SJCRH30 (cell line): ENCODE data around the gene MEIS2. TPM values are rescaled to one million over a fixed set of nuclear protein-coding genes. Genes with fewer than 3 reads are reported as not detected.

Experiments used
- DNase-seq, 2 experiments: peaks; one replicate each; pipeline ENCODE4 v3.0.0-alpha.2; 2015 to 2020
- H3K27ac ChIP-seq: fragments of 250-450 bp; sonication (Bioruptor Pico); 2 replicates; pipeline ENCODE4 v1.5.1; 2020; ENCODE audit warnings: mild to moderate bottlenecking, moderate library complexity
- H3K27me3 ChIP-seq: fragments of 250-450 bp; sonication (Bioruptor Pico); 2 replicates; pipeline ENCODE4 v1.5.1; 2020; ENCODE audit warnings: mild to moderate bottlenecking, moderate library complexity
- H3K36me3 ChIP-seq: fragments of 250-450 bp; sonication (Bioruptor Pico); 2 replicates; pipeline ENCODE4 v1.5.1; 2020; ENCODE audit warnings: mild to moderate bottlenecking, moderate library complexity
- H3K4me1 ChIP-seq: fragments of 250-450 bp; sonication (Bioruptor Pico); 2 replicates; pipeline ENCODE4 v1.5.1; 2020; ENCODE audit warnings: mild to moderate bottlenecking, moderate library complexity
- H3K4me3 ChIP-seq: fragments of 250-450 bp; sonication (Bioruptor Pico); 2 replicates; pipeline ENCODE4 v1.5.1; 2020; ENCODE audit warnings: mild to moderate bottlenecking, moderate library complexity
- H3K9me3 ChIP-seq: fragments of 250-450 bp; sonication (Bioruptor Pico); replicated peaks from 2 replicates; pipeline ENCODE4 v1.5.1; 2020; ENCODE audit warnings: mild to moderate bottlenecking, moderate library complexity
- total RNA-seq: library from RNA; depleted of rRNA; stranded (reverse); fragments of >200 nt; shearing (Covaris generic); gene quantifications from 2 replicates; pipeline ENCODE4 v1.2.3, GENCODE V29; 2014

MEIS2 gene
- total RNA-seq, 1 experiment from 2014 or later: 18.4 TPM

DNA sequence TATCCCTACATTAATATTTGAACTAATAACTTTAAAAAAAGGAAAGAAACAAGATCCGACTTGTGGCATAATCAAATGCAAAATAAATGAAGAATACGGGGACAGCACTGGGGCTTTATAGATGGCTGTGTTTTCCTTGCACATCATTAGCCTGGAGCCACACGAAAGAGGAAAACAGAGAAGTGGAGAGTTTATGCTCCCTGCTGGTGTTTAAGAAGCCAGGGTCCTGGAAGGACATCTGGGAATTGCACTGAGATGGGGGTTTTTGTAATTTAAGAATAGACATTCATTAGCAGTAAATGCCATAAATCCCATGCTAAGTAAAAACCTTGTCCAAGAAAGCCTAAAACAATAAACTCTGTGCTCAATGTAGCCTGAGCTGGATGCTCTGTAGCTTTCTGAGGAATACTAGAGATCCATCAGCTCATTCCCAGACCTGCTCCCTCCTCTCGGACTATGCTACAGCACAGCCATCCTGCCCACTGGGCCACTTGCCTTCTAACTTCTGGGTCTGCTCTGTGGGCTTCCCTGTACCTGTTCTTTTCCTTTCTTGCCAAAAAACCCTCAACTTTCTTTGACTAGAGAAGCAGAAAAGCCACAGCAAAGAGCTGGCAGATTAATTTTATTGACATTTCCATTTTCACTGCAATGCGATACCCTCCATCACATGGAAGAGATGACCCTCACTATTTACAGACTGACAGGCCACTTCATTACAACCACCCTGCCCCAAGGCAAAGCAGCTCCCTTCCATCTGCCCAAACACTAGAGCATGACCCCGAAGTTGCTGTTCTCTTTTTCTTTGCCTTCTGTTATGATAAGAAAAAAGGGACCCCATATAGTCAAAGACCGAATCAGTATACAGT, 62.3 kb downstream of the MEIS2 start:
- Histone ChIP-seq H3K4me1 (peaks cover 17% of the 10 kb centered on the region), H3K36me3 (peaks cover 13% of the 10 kb centered on the region), H3K27ac (no peak overlapping the region), H3K9me3 (no peaks in the 10 kb centered on the region), H3K4me3 (no peak overlapping the region), H3K27me3 (no peaks in the 10 kb centered on the region)
- DNase-seq: peak in 1 of 2 experiments; percentile 15

DNA sequence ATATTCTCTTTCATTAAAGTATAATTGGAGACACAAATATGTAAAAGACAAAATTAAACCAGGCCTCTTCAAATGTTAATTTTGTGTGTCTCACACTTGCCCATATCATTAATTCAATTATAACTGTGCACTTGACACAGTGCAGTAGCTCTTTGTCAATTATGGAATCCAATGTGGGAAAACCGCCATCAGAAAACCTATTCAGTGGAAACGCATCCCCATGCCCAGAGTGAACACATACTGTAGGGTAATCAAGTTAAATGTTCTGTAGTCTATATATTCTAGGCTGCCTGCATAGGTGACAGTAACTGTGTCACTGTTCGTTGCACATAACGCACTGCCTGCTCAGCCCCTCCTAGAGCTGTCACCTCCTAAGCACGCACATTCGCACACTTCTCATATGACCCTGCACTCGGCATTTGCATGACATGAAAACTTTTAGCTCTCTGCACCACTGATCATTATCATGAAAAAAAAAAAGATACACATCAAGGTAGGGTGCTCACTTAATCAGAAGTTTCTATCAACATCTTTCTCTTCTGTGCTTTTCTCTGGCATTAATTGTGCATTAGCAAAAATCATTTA, 63.2 kb downstream of the MEIS2 start:
- Histone ChIP-seq H3K9me3 (no peaks in the 10 kb centered on the region), H3K4me3 (no peak overlapping the region), H3K4me1 (peaks cover 17% of the 10 kb centered on the region), H3K27me3 (no peaks in the 10 kb centered on the region), H3K36me3 (peaks cover 16% of the 10 kb centered on the region), H3K27ac (no peak overlapping the region)
- no peak for DNase-seq

DNA sequence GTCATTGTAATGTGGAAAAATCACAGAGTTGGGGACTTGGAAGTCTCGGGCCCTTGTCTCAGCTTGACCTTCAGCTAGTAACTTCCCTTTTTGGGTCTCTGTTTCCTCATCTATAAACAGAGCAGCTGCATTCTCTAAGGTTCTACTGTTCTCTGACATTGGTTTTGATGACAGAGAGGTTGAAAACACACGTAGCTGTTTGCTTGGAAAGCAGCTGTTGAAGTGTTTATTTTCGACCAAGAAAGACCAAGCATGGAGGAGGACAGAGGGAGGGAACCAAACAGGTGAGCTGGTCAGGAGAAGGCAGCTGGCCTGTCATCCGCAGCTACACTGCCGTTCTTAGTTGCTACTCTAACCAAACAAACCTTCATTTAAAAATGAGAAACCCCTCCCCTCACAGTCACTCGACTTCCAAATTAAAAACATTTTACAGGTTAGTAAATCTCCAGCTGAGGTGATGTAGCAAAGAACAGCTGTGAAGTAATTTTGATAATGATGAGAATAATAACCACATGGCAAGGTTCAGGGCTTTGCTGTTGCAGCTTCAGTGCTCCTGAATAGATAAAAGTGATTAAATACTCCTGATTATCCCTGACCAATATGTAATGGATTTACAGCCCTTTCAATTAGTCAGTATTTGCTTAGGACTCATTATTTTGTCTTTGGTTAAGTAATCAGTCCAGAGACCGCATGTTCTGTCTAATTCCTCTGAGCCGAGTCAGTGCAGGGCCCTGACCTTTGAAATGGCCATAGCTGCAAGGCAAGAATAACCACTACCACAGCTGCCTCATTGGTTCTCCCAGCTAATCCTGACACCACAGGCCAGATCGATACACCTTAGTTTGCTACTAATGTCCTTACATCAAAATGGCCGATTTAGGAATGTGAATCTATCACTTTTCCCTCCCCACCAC, 65.3 kb downstream of the MEIS2 start:
- Histone ChIP-seq H3K4me3 (no peak overlapping the region), H3K9me3 (no peaks in the 10 kb centered on the region), H3K27ac (no peak overlapping the region), H3K27me3 (no peaks in the 10 kb centered on the region), H3K4me1 (peaks cover 17% of the 10 kb centered on the region), H3K36me3 (peaks cover 13% of the 10 kb centered on the region)
- DNase-seq: peak; percentile 35 to 65

DNA sequence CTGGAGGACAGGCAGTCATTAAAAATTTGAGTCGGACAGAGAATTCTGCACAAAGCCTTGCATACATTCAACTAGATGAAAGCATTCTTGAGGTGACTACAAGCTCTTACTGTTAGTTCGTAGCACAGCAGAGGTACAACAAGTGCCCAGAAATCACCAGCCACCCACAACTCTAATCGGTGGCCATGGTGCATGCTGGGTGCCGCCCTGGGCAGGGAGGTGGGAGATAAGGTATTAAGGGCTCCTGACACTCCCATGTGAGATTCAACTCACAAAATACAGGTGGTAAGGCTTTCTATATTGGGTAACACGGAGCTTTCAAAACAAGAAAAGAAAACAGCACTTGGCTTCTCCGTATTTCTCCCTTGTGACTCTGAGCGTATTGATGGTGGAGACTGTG, 66.0 kb downstream of the MEIS2 start:
- DNase-seq: no peak
- Histone ChIP-seq H3K4me1 (peaks cover 17% of the 10 kb centered on the region), H3K4me3 (no peak overlapping the region), H3K27me3 (no peaks in the 10 kb centered on the region), H3K27ac (no peak overlapping the region), H3K36me3 (peaks cover 13% of the 10 kb centered on the region), H3K9me3 (no peaks in the 10 kb centered on the region)

DNA sequence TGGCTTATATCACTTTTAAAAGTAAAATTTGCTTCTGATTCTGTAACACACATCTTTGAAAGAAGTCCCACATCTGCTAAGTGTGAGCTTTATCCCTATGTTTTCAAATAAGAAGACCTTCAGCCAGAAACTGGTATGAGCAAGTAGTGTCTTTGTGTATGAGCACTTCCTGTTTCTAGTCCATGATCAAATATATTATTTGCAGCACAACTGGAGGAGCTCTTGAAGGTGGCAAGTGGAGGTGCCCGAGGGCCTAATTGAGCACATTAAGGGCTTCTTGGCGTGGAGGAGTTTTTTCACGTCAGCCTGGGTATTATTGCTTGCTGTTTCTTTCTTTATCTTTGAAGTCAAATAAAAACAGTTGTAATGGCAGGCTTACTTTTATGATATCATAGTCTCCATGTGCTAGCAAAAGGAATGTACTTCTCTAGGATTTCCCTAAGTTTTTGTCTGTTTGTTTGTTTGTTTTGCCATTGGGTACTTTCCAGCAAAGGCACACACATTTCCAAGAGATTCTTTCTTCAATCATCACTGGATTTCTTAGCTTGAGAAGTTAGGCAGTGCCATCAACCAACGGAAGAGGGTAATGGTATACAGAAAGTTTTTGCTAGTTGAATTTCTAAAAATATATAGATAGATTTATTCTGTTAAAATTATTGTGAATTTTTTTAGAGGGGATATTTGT, 68.1 kb downstream of the MEIS2 start:
- H3K4me3 ChIP-seq: no peak overlapping the region
- H3K4me1 ChIP-seq: peaks cover 12% of the 10 kb centered on the region
- no peak for DNase-seq
- H3K27ac ChIP-seq: no peak overlapping the region
- no peaks in the 10 kb centered on the region for H3K9me3 ChIP-seq
- H3K36me3 ChIP-seq: peaks cover 13% of the 10 kb centered on the region
- H3K27me3 ChIP-seq: no peaks in the 10 kb centered on the region

DNA sequence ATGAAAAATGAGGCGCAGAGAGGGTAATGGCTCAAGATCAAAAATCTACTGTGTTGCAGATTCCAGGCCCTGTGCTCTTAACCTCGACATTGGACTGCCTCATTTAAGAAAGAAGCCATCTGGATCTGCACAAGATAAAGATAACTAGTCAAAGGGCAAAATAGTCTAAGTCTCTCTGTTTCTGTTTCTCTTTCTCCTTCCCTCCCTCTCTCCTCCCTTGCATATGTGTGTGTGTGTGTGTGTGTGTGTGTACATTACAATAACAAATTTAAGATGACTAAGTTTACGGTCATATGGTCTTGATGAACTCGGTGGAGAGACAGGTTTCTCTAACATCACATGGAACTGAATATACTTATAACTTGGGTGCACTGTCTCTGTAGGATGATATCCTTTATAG, 69.2 kb downstream of the MEIS2 start:
- no peaks in the 10 kb centered on the region for H3K27me3 ChIP-seq
- no peak overlapping the region for H3K27ac ChIP-seq
- DNase-seq: no peak
- H3K4me3 ChIP-seq: no peak overlapping the region
- no peaks in the 10 kb centered on the region for H3K9me3 ChIP-seq
- peaks cover 13% of the 10 kb centered on the region for H3K36me3 ChIP-seq
- H3K4me1 ChIP-seq: peaks cover 12% of the 10 kb centered on the region

DNA sequence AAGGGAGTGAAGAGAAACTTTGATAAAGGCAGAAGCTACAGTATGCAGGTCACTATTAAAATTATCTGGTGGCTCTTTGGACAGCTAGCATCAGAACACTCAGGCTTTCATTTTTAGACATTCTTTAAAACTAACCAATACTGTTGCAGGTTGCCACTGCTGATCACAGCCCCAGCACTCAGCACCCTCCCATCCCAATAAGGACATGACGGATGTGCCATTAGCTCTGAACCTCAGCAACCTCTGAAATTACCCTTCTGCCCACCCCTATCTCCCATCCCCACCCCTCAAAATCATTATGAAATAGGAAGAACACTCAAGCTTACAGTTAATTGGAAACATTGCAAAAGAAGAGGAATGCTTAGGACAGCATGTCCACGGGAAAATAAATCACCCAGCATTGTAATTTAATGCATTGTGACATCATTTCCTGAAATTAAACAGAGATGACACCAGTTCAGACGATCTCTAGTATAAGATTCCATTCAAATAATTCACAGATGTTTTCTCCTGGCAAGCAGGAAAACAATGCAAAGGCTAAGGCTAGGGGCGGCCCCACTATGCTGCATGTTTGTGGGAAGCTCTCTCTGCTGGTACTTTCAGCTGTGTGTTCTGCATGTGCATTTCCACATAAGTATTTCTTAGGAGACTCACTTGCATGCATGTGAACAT, 71.6 kb downstream of the MEIS2 start:
- Histone ChIP-seq H3K4me3 (no peak overlapping the region), H3K27ac (no peak overlapping the region), H3K4me1 (no peaks in the 10 kb centered on the region), H3K9me3 (no peaks in the 10 kb centered on the region), H3K27me3 (no peaks in the 10 kb centered on the region), H3K36me3 (peaks cover 8% of the 10 kb centered on the region)
- no peak for DNase-seq

DNA sequence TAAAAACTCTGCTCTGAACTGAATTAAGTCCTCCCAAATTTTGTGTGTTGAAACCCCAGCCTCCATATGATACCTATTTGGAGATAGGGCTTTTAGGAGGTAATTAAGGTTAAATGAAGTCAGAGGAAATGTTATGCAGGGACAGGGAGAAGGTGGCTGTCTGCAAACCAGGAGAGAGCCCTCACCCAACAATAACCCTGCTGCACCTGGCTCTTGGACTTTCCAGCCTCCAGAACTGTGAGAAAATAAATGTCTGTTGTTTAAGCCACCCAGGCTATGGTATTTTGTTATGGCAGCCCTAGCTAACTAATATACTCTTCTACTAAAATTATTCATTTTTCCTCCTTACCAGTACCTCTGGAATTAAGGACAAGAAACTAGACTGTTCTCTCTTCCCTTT, 79.5 kb downstream of the MEIS2 start:
- H3K4me1 ChIP-seq: no peaks in the 10 kb centered on the region
- H3K27me3 ChIP-seq: no peaks in the 10 kb centered on the region
- no peak overlapping the region for H3K27ac ChIP-seq
- H3K9me3 ChIP-seq: no peaks in the 10 kb centered on the region
- no peaks in the 10 kb centered on the region; the same call in 1 of the 2 replicates for H3K36me3 ChIP-seq
- no peak for DNase-seq
- no peak overlapping the region for H3K4me3 ChIP-seq

DNA sequence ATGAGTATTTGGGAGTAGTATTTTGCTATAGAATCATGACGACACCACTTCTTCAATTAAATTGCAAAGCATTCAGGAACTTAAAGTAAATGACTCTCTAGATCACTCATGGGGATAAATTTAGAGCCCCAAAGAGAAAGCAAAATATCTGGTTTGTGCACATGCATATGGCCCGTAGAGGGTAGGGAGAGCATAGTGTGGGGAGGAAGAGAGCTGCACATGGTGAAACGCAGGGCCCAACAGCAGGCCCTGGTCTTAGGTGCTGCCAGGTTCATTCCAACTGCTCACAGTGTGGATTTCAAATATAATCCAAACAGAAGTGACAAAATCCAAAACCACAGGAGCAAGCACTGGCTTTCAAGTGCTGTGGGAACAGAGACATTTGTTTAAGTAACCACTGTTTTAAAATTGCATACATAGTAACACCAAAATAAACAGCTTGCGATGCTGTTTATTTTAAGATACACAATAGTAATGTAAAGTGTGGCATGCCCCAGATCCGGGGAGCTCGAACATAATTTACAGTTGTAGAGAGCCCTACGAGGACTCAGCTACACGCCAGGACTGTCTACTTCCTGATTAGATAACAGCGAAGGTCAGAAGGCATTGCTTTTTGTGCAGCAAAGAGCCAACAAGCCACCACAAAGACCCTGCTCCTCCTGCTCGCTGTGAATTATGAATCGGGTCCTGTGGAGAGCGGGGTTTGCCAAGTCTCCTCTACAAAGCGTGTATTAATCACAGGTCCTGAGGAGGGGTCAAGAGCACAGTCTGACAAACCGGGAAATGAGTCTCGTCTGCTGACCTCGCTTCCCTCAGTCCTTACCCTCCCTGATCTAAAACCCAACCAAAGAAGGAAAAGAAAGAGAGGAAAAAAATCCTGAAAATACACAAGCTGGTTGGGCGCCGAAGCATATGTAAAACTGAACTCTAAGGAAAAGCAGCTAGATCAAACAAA, 80.6 kb downstream of the MEIS2 start:
- H3K27ac ChIP-seq: no peak overlapping the region
- H3K36me3 ChIP-seq: no peaks in the 10 kb centered on the region; the same call in 1 of the 2 replicates
- H3K27me3 ChIP-seq: no peaks in the 10 kb centered on the region
- H3K9me3 ChIP-seq: no peaks in the 10 kb centered on the region
- DNase-seq: no peak
- H3K4me1 ChIP-seq: no peaks in the 10 kb centered on the region
- H3K4me3 ChIP-seq: no peak overlapping the region

DNA sequence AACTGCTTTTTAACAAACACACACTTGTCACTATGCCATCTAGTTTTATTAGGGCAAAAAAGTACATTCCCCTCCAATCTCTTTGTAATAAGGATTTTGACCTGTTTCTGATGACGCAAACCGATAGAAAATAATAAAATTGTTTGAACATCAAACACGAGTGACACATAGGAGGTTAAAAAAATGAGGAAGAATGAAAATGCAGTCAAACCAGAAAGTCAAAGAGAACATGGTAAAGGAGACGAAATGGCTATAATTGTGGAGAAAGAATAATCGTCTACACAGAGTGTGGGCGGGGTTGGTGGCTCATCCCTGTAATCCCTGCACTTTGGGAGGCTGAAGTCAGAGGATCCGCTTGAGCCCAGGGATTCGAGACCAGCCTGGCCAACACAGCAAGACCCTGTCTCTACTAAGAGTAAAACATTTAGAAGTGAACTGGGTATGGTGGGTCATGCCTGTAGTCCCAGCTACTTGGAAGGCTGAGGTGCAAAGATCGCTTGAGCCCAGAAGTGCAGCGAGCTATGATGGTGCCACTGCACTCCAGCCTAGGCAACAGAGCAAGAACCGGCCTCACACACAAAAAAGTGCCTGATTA, 83.2 kb downstream of the MEIS2 start:
- Histone ChIP-seq H3K4me1 (no peaks in the 10 kb centered on the region), H3K27ac (no peak overlapping the region), H3K36me3 (no peaks in the 10 kb centered on the region), H3K9me3 (no peaks in the 10 kb centered on the region), H3K4me3 (no peak overlapping the region), H3K27me3 (no peaks in the 10 kb centered on the region)
- DNase-seq: no peak

DNA sequence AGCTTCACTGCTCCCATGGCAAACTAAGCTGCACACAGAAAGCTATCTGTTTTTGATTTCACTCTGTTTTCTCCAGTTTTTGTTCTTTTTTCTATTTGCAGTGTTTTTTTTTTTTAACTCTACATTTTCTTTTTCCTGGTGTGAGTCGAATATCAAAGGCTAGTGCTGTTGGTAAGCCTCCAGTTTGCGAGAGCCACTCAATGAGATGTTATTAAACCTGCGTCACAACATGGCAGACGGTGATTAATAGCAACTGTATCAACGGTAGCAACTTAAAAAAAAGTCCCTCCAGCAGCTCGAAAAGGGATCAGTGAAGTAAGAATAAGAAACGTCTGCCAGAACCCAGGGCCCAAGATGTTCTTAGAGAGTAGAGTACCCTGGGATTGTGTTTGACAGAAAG, 84.1 kb downstream of the MEIS2 start:
- DNase-seq: no peak
- H3K4me1 ChIP-seq: no peaks in the 10 kb centered on the region
- no peaks in the 10 kb centered on the region for H3K27me3 ChIP-seq
- no peak overlapping the region for H3K4me3 ChIP-seq
- no peak overlapping the region for H3K27ac ChIP-seq
- no peaks in the 10 kb centered on the region for H3K9me3 ChIP-seq
- H3K36me3 ChIP-seq: no peaks in the 10 kb centered on the region

DNA sequence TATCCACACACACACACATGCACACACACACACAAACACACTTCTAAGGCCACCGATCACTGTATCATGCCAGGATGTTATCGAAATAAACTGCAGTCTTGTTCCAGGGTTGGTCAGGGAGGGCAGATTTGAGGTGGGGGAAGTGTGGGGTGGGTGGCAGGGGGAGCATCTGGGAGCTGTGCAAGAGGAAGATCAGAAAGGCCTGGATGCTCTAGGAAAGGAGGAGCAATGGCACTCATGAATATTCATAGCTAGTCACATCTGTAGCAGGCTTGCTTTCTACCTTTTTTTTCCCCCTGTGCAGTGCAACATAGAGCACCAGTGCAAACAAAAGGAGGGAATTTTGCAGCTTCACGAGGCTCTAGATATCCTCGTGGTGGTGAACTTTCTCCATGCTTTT, 84.9 kb downstream of the MEIS2 start:
- peaks cover 2% of the 10 kb centered on the region; the same call in 1 of the 2 replicates for H3K36me3 ChIP-seq
- no peaks in the 10 kb centered on the region for H3K9me3 ChIP-seq
- no peaks in the 10 kb centered on the region for H3K4me1 ChIP-seq
- H3K27me3 ChIP-seq: no peaks in the 10 kb centered on the region
- no peak overlapping the region for H3K4me3 ChIP-seq
- DNase-seq: no peak
- H3K27ac ChIP-seq: no peak overlapping the region

DNA sequence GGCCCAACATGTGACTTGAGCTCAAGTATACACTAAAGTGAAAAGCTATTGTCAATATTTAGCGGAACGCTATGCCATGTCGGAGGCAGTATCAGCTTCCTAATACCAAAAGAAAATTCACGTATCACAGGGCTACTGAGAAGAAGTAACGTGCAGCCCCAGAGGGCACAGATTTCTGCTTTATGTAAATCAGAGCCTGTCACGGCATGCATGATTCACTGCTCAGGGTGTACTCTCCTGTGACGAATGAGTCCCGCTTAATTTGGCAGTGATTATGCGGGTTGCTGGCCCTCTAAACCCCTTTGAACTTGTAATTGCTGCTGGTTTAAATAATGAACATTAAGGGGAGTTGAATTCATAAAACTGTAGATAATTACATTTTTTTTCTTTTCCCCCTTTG, 85.3 kb downstream of the MEIS2 start:
- Histone ChIP-seq H3K27me3 (no peaks in the 10 kb centered on the region), H3K36me3 (peaks cover 2% of the 10 kb centered on the region; the same call in 1 of the 2 replicates), H3K4me1 (no peaks in the 10 kb centered on the region), H3K4me3 (no peak overlapping the region), H3K9me3 (no peaks in the 10 kb centered on the region), H3K27ac (no peak overlapping the region)
- no peak for DNase-seq
